NCI-H524 treated with DMSO at 0.1 percent for 48 hours (cell line): ENCODE measurements around the gene KCNJ6.
"Not testable (repeated sequence)": the region's sequence is repeated elsewhere in the genome, so short reads cannot be mapped to it uniquely, and the experiment has no call there.

Source experiments
- DNase-seq: peaks from one replicate; lab custom pipeline; 2025; lab: John Stamatoyannopoulos, UW

Gene KCNJ6

DNA sequence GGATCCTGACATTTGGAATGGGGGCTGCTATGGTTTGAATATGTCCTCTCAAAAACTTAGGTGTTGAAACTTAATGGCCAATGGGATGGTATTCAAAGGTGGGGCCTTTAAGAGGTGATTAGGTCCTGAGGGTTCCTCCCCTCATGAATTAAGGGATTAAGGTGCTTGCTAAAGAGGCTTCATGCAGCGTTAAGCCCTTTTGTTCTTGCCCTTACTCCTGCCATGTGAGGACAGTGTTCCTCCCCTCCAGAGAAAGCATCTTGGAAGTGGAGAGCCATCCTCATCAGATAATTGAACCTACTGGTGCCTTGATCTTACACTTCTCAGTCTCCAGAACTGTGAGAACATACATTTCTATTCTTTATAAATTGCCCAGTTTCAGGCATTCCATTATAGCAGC lies 146.6 kb downstream of the KCNJ6 start:
- DNase-seq, result no peak

DNA sequence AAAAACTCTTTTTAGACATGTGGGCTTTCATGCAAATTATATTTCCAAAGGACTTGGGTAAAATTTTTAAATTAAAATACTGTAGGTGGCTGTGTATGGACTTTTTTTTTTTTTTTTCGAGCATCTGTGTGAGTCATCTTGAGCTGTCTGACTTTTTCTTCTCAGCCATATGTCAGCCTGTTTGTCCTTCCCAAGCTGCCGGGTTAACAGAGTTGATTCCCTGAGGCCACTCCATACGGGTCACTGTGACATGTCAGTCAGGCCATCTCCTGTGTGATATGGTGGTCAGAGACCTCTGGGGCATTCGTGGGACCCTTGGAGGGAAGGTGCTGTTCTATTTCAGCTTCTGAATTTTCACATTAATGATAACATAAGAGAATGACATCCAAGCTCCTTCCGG lies 148.3 kb downstream of the KCNJ6 start:
- DNase-seq, result peak; percentile 48

DNA sequence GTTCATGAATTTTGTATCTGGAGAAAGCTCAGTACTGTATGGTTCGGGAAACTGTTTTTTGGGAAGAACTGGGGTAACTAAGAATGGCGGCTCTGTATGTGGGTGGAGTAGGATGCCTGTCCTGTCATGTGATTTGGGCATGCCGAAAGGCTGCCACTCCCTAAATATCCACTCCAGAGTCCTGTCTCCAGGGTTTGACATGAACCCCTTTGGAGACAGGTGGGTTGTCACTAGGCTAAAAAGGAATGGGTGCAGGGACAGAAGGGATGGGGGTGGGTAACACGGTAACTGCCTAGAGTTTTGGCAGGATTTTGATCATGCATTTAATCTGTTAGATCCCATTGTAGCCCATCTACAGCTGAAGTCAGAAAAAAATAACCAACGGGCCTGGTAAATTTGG lies 150.1 kb downstream of the KCNJ6 start:
- DNase-seq, result no peak

DNA sequence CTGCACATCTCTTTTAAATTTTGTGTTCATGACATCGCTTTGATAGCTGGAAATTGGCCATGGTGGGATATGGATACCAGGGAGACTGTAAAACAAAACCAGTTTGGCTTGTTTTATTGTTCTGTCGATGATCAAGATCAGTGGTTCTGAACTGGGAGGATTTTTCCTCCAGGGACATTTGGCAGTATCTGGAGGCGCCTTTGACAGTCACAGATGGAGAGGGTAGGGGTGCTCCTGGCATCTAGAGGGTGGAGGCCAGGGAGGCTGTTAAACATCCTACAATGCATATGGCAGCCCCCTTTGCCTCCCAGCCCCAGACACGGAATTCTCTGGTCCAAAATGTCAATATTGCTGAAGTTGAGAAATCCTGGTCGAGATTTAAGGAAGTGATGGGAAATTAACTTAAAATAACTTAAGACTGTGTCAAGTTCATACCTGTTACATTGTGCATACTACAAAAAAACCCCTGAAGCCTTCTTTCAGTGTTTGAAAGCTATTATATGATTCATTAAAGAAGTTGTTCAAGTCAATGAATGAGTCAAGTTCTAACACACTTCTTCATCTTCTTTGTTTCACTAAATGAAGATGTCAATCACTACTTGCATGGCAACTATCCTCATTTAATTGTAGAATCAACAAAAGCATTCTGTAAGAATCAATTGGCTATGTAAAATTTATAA lies 150.9 kb downstream of the KCNJ6 start:
- no peak for DNase-seq

DNA sequence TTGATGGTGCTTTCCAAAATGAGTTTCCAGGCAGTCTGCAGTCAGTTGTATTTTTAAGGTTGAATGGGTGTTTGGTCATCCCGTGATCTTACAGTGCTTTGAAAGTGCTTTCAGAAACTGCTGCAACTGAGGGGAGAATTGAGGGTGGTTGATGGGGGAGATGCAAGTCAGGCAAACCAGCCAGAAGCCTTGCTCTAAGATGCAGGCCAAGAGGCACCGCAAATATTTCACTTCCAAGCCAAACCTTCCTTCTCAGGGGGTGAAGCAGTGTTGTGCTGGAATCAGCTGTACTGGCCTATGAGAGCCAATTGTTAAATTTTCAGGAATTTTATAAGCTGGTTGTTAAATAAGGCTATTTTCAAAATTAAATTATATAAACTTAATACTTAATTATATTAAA lies 151.6 kb downstream of the KCNJ6 start:
- no peak for DNase-seq

DNA sequence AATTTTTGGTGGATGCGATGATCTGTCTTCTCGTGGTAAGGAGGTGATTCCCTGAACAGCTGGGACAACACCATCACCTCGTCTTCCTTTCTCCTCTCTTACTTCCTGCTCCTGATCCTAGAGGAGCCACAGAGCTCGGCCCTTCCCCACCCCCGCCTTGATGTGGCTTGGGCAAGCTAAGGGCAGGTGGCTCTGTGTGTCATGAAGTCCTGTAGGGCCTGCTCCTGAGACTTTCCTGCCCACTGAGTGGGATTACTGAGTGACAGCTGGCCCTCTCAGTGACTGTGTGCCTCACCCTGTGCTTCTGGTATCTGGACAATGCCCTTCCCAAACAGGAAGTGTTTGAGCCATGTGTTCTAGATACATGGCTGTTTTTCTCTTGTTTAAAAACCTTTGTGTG lies 153.0 kb downstream of the KCNJ6 start:
- no peak for DNase-seq

DNA sequence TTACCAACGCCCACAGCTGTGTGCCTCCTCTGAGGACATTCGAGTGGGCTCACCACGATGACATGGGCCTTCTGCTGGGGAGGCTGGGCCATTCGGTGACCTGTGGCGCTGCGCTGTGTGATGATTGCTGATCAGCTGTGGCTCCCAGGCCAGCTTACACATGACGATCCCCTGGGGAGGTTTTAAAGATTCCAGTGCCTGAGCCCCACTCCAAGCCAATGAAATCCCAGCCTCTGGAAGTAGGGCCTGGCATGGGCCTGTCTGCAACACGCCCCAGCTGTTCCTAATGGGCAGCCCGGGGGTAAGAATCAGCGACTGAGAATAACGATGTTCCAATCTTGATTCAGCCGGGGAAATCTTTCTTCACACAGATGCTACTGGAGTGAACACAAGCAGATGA lies 153.7 kb downstream of the KCNJ6 start:
- DNase-seq, result peak; percentile 81

DNA sequence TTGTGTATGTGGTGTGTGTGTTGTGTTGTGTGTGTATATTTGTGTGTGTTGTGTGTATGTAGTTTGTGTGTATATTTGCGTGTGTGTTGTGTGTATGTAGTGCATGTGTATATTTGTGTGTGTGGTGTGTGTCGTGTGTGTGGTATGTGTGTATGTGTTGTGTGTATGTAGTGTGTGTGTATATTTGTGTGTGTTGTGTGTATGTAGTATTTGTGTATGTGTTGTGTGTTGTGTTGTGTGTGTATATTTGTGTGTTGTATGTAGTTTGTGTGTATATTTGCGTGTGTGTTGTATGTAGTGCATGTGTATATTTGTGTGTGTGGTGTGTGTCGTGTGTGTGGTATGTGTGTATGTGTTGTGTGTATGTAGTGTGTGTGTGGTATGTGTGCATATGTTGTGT lies 154.9 kb downstream of the KCNJ6 start:
- DNase-seq, result not testable (repeated sequence)

DNA sequence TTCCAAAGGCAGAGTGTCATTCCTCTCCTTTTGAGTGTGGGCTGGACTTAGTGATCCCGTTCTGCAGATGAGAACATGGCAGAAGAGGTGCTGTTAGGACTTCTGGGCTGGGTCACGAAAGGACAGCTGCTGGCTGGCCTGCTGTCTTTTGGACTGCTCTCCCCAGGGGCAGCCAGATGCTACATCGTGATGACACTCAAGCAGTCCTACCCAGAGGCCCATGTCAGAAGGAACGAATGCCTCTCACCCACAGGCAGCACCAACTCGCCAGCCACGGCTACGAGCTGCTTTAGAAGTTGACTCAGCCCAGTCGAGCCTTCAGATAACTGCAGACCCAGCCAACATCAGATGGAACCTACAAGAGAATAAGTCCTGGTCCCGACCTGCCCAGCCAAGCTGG lies 156.5 kb downstream of the KCNJ6 start:
- no peak for DNase-seq

DNA sequence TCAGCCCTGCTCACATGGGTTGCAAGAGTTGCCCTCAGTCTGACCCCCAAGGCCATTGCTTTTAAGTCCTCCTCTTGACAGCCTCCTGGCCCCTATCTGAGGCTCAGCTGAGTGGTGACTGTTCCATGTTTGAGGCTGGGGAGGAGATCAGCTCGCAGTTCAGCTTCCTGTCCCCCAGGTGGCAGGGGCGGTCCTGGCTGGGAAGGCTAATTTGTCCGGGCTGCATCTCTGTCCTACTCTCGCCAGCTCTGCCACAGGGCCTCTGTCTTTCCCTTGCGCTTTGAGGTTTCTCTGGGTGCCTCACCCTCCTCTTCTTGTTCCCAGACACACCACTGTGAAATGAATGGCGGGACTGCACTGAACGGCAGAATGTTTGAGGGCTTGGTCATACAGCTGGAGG lies 157.3 kb downstream of the KCNJ6 start:
- peak; percentile 16 for DNase-seq

DNA sequence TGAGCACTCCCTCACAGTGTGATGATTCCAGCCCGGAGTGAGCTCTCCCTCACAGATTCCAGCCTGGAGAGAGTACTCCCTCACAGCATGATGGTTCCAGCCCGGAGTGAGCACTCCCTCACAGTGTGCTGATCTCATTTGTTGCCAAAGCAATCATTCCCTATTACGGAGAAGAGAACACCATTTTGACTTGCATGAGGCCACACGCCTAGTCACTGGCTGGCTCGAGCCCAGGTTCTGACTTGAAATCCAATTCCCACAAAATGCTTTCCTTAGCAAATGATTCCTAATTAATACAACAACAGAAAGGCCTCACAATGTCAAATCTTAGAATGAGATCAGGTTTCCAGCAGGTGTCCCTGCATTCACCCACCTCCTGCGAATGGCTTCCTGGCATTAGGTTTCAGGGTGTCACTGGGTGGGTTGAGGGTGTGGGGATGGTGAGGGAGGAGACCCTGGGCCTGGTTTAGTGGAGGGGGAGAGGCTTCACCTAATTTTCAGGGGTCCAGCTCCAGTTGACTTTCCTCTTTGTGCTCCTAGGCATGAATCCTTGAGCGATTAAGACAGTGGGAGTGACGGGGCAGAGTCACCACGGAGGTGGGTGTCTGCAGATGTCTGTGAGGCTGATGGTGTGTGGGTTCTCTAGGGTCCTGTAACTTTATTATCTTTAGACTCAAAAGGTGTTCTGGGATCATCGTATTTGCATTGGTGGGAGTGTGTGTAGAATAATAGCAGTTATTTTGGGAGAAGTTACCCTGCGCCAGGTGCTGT lies 158.5 kb downstream of the KCNJ6 start:
- DNase-seq, result no peak

DNA sequence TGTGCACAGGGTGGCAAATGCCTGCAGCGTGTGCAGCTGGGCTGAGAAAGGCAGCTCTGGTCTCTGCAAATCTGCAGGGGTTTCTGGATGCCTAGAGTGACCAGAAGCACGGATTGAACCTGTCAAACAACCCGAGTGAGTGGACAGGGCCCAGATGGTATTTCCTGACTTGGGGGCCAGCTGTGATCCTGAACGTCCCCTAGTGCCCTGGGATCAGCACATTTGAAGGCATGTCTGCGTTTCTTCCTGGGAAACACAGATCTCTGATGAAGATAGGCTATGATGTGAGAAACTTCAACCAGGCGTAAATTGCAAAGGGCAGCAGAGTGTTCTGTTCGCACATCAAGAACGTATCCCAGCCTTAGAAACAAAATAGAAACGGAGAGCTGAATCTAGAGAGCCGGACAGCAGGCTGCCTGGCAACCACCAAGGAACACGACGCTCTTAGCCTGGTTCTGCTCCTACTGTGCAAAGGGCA lies 163.1 kb downstream of the KCNJ6 start:
- no peak for DNase-seq

DNA sequence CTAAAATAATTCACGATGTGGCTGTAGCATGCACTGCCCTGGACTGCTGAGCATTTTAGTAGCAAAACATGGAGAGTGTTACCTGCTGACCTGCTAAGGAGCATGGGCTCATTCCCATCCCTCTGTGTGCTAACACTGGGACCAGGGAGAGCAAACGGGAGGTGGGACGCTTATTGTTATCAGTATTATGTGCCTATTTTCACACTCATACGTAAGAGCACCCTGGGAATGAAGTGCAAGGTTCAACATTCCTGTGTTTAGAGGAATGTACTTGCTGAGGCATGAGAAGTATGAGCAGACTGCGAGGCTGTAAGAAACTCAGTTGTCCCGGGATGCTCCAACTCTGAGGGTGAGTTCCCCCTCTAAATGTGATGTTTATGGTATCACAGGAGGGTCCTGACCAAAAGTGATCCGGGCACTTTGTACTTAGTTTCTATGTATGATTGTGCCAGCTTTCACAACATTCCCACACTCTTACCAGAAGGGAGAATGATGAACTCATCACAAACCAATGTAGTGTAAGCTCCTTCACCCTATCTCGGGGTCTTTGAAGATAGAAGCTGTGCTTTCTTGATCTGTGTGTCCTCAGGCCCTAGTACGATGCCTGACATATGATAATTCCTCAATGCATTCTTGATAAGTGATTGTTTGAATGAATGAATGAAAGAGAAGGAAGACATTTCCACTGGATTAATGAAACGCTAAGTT lies 164.8 kb downstream of the KCNJ6 start:
- DNase-seq, result no peak

DNA sequence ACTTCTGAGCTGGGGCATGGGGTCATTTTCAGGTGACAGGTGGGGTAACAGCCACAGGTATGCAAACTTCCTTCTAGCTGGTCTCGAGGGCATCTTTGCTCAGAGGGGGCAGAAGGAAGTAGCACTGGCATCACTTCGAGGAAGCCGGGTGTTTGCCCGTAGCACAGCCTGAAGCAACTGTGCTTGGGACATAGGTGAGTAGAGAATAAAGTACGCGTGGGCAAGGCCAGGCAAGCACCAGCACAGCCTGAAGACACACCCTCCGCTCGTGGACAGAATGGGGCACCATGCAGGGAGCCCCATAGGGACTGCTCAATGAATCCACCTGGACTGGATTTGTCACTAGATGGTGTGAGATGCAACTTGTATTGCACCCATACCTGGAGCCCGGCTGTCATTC lies 167.1 kb downstream of the KCNJ6 start:
- no peak for DNase-seq

DNA sequence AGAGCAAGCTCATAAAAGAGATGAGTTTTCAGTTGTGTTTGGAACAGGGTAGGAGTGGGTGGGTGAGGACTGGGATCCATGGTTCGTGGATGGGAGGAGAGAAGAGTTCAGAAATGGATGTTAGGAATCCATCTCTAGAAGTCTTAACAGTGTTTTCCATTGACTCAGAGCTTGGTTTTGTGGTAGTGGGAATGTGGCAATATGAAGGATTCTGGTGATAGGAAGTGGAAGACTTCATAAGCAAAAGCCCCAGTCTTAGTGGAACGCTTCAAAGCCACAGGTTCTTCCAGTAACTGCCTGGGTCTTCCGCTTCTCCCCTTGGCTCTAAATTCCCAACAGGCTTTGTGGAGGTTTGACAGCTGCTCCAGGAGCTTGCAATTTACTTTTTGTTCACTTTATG lies 167.9 kb downstream of the KCNJ6 start:
- no peak for DNase-seq

DNA sequence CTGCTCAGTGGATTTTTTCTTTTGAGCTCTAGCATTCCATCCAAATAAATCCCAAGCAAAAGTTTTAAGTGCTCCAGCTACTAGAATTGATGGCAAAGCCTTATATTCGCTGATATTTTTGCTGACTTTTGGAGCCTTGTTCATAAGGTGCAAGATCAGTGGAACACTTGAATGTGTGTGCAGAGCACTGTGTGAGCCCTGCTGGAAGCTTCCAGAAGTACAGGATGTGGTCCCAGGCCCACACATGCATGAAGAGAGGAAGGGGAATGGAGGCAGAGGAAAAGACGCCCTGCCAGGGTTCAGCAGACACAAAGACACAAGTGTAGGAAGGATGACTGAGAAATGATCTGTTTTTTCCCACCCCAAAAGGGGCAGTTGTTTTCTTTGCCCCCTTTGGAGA lies 169.4 kb downstream of the KCNJ6 start:
- no peak for DNase-seq

DNA sequence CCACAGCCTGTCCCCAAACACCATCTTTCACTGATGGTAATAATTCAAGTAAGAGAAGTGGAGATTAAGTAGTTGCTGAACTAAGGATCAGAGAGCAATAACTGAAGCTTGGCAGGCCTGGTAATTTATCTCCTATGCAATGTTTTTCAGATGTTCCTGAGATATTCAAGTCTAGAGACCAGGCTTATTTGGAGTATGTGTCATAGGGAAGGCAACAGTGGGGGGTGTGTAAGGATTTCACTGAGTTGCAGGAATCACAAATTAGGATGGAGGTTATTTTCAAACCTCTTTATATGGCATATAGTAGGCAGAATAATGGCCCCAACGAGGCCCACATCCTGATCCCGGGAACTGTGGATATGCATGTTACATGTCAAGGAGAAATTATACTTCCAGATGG lies 171.7 kb downstream of the KCNJ6 start:
- DNase-seq, result no peak

DNA sequence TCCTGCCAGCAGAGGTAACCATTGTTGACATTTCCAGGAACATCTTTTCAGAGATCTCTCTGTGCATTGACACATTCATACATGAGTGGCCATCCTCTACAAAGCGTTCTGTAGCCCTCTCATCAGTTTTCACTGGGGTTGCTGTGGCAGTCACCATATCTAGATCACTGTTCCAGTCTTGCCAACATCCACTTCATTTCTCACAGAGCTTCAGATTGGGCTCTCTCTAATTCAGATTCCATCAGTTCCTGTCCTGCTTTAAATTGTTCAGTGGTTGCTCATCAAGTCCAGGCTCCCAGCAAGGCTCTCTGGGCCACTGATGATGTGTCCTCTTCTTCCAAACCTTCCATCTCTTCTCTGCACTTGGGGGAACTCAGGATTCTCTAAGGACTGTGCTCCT lies 173.7 kb downstream of the KCNJ6 start:
- no peak for DNase-seq

DNA sequence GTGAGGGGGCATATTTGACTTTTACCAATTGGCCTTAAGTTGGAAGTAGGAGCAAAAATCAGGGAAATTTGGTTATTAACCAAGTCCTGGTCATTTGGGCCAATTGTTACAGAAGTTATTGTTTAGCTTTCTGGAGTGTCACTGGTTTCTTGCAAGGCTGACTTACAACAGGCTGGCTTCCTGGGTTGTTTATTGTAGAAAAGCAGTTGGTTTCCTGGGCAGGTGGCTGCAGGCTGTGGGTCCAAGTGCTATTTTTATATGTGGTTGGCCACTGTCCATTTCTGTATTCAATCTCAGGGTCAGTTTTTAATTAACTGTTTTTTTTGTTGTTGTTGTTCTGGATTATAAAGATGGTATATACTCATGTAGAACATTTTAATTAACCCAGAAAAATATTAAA lies 174.1 kb downstream of the KCNJ6 start:
- DNase-seq, result no peak

DNA sequence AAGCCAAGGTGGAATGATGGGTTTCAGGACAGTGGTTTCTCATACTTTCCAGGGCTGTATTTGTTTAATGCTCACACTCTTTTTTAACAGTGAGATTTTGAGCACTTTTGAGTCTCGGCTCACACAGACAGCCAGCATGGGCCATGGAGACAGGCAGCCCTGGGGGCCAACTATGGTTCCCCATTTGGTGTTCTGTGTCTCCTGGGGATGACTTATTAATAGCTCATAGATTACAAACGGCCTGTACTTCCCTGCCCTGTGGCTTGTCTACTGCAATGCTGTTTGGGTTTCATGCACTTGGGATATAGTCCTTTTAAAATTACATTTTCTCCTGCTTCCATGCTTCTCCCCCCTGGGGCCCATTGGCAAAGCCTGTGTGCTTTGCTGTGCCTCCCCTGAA lies 178.3 kb downstream of the KCNJ6 start:
- no peak for DNase-seq

DNA sequence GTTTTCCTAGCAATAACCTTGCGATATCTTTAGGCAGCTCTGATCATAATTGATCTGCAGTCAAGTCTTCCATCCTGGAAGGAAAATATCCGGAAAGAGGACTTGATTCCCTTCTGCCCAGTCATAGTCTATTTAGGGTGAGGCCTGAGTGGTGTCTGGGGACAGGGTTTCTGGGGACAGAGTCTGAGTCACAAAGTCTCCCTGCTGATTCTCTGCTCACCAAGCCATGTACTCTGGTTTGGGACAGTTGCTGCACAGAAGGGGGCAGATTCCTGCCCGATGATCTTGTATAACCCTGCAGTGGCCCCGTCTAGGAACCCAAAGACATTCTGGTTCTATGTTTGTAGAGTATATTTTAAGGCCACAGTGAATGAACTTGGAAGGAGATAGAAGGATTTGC lies 178.8 kb downstream of the KCNJ6 start:
- DNase-seq, result no peak

DNA sequence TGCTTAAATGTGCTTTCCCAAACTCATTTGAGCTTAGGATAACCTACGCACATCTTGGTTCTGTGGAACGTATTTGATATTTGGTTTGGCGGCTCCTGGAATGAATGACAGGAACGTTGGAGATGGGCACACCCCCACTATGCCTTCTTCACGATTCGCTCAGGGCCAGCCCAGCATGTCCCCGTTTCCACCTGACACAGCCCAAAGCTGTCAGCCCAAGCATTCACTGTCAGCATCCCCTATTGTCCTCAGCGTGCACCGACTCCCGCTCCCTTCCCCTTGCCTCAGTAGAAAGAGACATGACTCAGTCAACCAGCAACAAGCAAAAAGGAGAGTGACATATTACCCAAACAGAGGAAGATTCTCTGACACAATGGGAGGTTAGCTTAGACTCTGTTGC lies 181.4 kb downstream of the KCNJ6 start:
- no peak for DNase-seq

DNA sequence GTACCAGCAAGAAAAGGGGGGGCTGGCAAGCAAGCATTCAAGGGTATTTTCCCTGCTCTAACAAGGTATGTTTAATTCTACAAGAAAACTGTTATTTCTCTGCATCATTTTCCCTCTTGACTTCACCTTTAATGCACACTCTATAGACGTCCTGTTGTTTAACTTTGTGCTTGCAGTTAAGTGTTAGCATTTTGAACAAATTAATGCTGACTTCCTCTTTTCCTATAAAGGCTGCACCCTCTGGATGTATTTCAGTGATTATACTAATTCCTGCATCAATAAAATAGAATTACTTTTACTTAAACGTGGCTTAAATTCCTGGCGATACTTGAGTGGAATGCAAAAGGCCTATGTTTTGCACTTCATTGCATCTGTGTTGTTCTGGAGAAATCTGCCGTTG lies 183.3 kb downstream of the KCNJ6 start:
- no peak for DNase-seq
